Measurements from ENCODE around the gene ATG4A.

GRCh38 chrX:108199691-108200090, 108.1 kb downstream of the ATG4A start:
- no peak for TF ChIP-seq POLR2A (IDR thresholded peaks at IDR 0.05)
- TF ChIP-seq CTCF (IDR thresholded peaks at IDR 0.05), result peak in 2 of 3 donors; percentile 35 to 41
- TF ChIP-seq POLR2AphosphoS5 (IDR thresholded peaks at IDR 0.05), result no peak

Measured in breast epithelium (tissue), 3 donors.